ENCODE results near the gene GNAS.
A peak's percentile ranks its signal among the peaks of the same experiment; 100 is the strongest.

DNA sequence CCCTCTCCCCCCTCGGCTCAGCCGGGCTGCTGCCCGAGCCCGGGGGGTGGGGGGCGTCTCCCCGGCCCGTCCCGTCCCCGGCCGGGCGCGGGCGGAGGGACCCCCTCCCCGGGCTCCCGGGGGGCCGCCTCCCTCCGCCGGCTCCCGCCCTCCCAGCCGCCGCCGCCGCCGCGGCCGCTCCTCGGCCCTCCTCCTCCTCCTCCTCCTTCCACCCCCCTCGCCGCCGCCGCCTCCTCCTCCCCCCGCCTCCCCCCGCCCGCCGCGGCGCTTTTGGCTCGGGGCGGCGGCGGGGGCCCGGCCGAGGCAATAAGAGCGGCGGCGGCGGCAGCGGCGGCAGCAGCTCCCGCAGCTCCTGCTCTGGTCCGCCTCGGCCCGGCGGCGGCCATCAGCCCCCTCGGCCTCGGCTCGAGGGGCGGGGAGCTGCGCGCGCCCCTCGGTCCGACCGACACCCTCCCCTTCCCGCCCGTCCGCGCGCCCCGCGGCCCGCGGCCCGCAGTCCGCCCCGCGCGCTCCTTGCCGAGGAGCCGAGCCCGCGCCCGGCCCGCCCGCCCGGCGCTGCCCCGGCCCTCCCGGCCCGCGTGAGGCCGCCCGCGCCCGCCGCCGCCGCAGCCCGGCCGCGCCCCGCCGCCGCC is 38.7 kb downstream of the GNAS start:
- TF ChIP-seq POLR2A (IDR thresholded peaks at IDR 0.05) (no peak), POLR2AphosphoS5 (IDR thresholded peaks at IDR 0.05) (peak in 1 of 3 donors; percentile 29), CTCF (IDR thresholded peaks at IDR 0.05) (no peak)
